ENCODE measurements around the gene MYO18A.

The MYO18A gene

GRCh38 chr17:29095439-29095838 is 84.8 kb downstream of the MYO18A start:
- TF ChIP-seq ZFX (IDR thresholded peaks at IDR 0.05) (no peak), CTCF (conservative IDR thresholded peaks at IDR 0.05) (no peak)
- no peak overlapping the region for H3K27ac ChIP-seq

DNA sequence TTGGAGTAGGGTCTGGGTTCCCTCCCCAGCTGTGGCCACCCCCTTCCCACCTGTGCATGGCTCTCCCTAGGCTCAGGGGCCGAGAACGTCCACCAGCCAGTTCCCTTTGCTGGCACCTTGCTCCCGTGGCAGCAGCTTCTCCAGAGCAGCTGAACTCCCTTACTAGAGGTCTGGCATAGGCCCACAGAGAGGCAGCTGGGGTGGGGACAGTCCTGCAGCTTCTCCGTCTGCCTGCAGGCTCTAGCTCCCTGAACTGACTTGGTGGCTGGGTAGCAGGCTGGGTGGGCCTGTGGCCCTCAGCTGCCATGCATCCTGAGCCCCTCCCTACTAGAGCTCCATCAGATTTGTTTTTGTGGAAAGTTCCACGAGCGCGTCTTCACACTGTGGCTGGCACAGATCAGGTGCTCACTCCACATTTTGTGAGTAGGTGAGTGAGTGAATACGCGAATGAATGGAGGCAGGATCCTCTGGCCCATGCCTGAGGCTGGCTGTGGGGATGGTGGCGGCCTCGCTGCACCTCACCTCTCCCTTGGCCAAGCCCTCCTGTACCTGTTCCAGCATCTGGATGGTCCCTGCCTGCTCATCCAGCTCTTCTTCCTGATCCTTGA is 86.0 kb downstream of the MYO18A start:
- TF ChIP-seq CTCF (conservative IDR thresholded peaks at IDR 0.05) = no peak
- no peak for TF ChIP-seq ZFX (IDR thresholded peaks at IDR 0.05)

GRCh38 chr17:29093090-29093871 is 86.9 kb downstream of the MYO18A start:
- no peak overlapping the region for H3K27ac ChIP-seq
- TF ChIP-seq ZFX (IDR thresholded peaks at IDR 0.05) = no peak
- TF ChIP-seq CTCF (conservative IDR thresholded peaks at IDR 0.05) = no peak

More for the DNA sequence above, 86.0 kb downstream of the MYO18A start:
- H3K27ac ChIP-seq = no peak overlapping the region

GRCh38 chr17:29091606-29092289 is 88.5 kb downstream of the MYO18A start:
- TF ChIP-seq CTCF (conservative IDR thresholded peaks at IDR 0.05) = no peak
- no peak for TF ChIP-seq ZFX (IDR thresholded peaks at IDR 0.05)
- H3K27ac ChIP-seq = no peak overlapping the region

GRCh38 chr17:29090750-29091605 is 89.2 kb downstream of the MYO18A start:
- H3K27ac ChIP-seq = no peak overlapping the region
- TF ChIP-seq CTCF (conservative IDR thresholded peaks at IDR 0.05) (no peak), ZFX (IDR thresholded peaks at IDR 0.05) (no peak)

DNA sequence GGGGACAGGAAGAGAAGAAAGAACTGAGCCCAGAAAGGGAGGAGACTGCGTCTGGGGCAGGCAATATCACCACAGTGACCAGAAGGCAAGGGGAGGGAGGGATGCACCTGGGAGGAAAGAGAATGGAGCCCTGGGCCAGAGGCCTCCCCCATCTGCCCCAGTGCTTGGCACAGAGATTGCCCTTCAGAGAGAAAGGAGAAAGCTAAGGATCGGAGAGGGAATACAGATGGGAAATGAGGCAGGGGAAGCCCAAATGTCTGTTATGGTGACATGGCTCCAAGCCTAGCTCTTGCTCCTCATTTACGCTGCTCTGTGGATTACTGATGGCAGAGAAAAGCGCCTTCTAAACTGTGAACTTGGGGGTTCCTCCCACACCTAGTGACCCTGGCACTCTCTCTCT is 90.1 kb downstream of the MYO18A start:
- no peak overlapping the region for H3K27ac ChIP-seq
- no peak for TF ChIP-seq CTCF (conservative IDR thresholded peaks at IDR 0.05)
- no peak for TF ChIP-seq ZFX (IDR thresholded peaks at IDR 0.05)

Data from C4-2B (cell line).